HEK293 (cell line): Measurements from ENCODE around the gene ARHGAP5.

Experiments used
- CTCF ChIA-PET: fragments of 350-600 bp; formaldehyde crosslinking; extraction: SDS; loops from one replicate; lab custom pipeline; 2021; ENCODE audit warnings: antibody characterized with exemption; lab: Yijun Ruan, JAX
- POLR2A ChIA-PET: fragments of 300-600 bp; formaldehyde crosslinking; extraction: SDS; loops from one replicate; lab custom pipeline; 2020; ENCODE audit warnings: antibody characterized with exemption, inconsistent platforms; lab: Yijun Ruan, JAX
- H3K27ac ChIP-seq: fragments of 200-500 bp; sonication (Bioruptor generic); 2 replicates; pipeline ENCODE4 v1.5.1; 2014; ENCODE audit warnings: low read depth, low read length, control low read depth, inconsistent platforms; ENCODE audit errors: extremely low read depth
- H3K36me3 ChIP-seq, 2 experiments: fragments of 200-500 bp in 1 of 2; sonication (Bioruptor generic) in 1 of 2; 1 replicate in 1 of 2; 2 replicates in 1 of 2; pipeline ENCODE4 v1.5.1; 2014 to 2017; ENCODE audit warnings: inconsistent platforms in 2 of 2, low read length in 2 of 2; ENCODE audit not compliant: control insufficient read depth in 2 of 2, insufficient read depth in 1 of 2
- H3K4me1 ChIP-seq: fragments of 200-500 bp; sonication (Bioruptor generic); 2 replicates; pipeline ENCODE4 v1.5.1; 2014; ENCODE audit warnings: mild to moderate bottlenecking, low read length, inconsistent platforms; ENCODE audit not compliant: control insufficient read depth, insufficient read depth
- H3K4me3 ChIP-seq: 2 replicates; pipeline ENCODE4 v1.5.1; 2011; ENCODE audit warnings: low read depth, mild to moderate bottlenecking, control low read depth, low read length, moderate library complexity
- H3K9me3 ChIP-seq: fragments of 200-500 bp; sonication (Bioruptor generic); 2 replicates; pipeline ENCODE4 v1.5.1; 2014; ENCODE audit warnings: low read depth, low read length, inconsistent platforms; ENCODE audit not compliant: control insufficient read depth, insufficient read depth
- EGR2 ChIP-seq: fragments of 450-650 bp; formaldehyde crosslinking; IDR thresholded peaks from 2 replicates; pipeline ENCODE4 v1.5.1; 2016; ENCODE audit warnings: low read depth, missing biosample characterization, missing genetic modification characterization
- KLF8 ChIP-seq: fragments of 450-650 bp; formaldehyde crosslinking; IDR thresholded peaks from 2 replicates; pipeline ENCODE4 v1.5.1; 2016; ENCODE audit warnings: missing biosample characterization, missing genetic modification characterization
- PRDM10 ChIP-seq: fragments of 450-650 bp; formaldehyde crosslinking; IDR thresholded peaks from 2 replicates; pipeline ENCODE4 v1.5.1; 2016; ENCODE audit warnings: missing biosample characterization, missing genetic modification characterization
- SP3 ChIP-seq: fragments of 450-650 bp; formaldehyde crosslinking; IDR thresholded peaks from 2 replicates; pipeline ENCODE4 v1.5.1; 2016; ENCODE audit warnings: missing biosample characterization, missing genetic modification characterization
- YY2 ChIP-seq: fragments of 450-650 bp; formaldehyde crosslinking; IDR thresholded peaks from 2 replicates; pipeline ENCODE4 v1.5.1; 2016; ENCODE audit warnings: missing biosample characterization, missing genetic modification characterization
- ZBTB1 ChIP-seq: fragments of 450-650 bp; formaldehyde crosslinking; IDR thresholded peaks from 2 replicates; pipeline ENCODE4 v1.5.1; 2016; ENCODE audit warnings: missing biosample characterization, missing genetic modification characterization
- ZEB2 ChIP-seq: fragments of 450-650 bp; formaldehyde crosslinking; IDR thresholded peaks from 2 replicates; pipeline ENCODE4 v1.5.1; 2016; ENCODE audit warnings: missing biosample characterization, missing genetic modification characterization
- ZFP41 ChIP-seq: fragments of 450-650 bp; formaldehyde crosslinking; IDR thresholded peaks from 2 replicates; pipeline ENCODE4 v1.5.1; 2016; ENCODE audit warnings: missing biosample characterization, missing genetic modification characterization, borderline replicate concordance
- ZNF138 ChIP-seq: fragments of 450-650 bp; formaldehyde crosslinking; IDR thresholded peaks from 2 replicates; pipeline ENCODE4 v1.5.1; 2016; ENCODE audit warnings: missing biosample characterization, missing genetic modification characterization, borderline replicate concordance
- ZNF140 ChIP-seq: fragments of 450-650 bp; formaldehyde crosslinking; IDR thresholded peaks from 2 replicates; pipeline ENCODE4 v1.5.1; 2016; ENCODE audit warnings: missing biosample characterization, missing genetic modification characterization
- ZNF157 ChIP-seq: fragments of 450-650 bp; formaldehyde crosslinking; IDR thresholded peaks from 2 replicates; pipeline ENCODE4 v1.5.1; 2016; ENCODE audit warnings: missing biosample characterization, missing genetic modification characterization
- ZNF239 ChIP-seq: fragments of 450-650 bp; formaldehyde crosslinking; IDR thresholded peaks from 2 replicates; pipeline ENCODE4 v1.5.1; 2016; ENCODE audit warnings: missing biosample characterization, missing genetic modification characterization
- ZNF350 ChIP-seq: fragments of 450-650 bp; formaldehyde crosslinking; IDR thresholded peaks from 2 replicates; pipeline ENCODE4 v1.5.0; 2017; ENCODE audit warnings: missing biosample characterization, mild to moderate bottlenecking, missing genetic modification characterization
- ZNF423 ChIP-seq: fragments of 450-650 bp; formaldehyde crosslinking; IDR thresholded peaks from 2 replicates; pipeline ENCODE4 v1.5.1; 2016; ENCODE audit warnings: missing biosample characterization, missing genetic modification characterization
- ZNF473 ChIP-seq: fragments of 450-650 bp; formaldehyde crosslinking; IDR thresholded peaks from 2 replicates; pipeline ENCODE4 v1.5.1; 2017; ENCODE audit warnings: missing biosample characterization, missing genetic modification characterization
- ZNF501 ChIP-seq: fragments of 450-650 bp; formaldehyde crosslinking; IDR thresholded peaks from 2 replicates; pipeline ENCODE4 v1.5.1; 2016; ENCODE audit warnings: missing biosample characterization, missing genetic modification characterization
- ZNF626 ChIP-seq: fragments of 450-650 bp; sonication (Bioruptor Pico); formaldehyde crosslinking; IDR thresholded peaks from 2 replicates; pipeline ENCODE4 v1.5.1; 2018; ENCODE audit warnings: missing biosample characterization, missing genetic modification characterization, inconsistent platforms
- ZNF654 ChIP-seq: fragments of 450-650 bp; formaldehyde crosslinking; IDR thresholded peaks from 2 replicates; pipeline ENCODE4 v1.5.1; 2016; ENCODE audit warnings: low read depth, missing biosample characterization, missing genetic modification characterization
- ZNF701 ChIP-seq: fragments of 450-650 bp; formaldehyde crosslinking; IDR thresholded peaks from 2 replicates; pipeline ENCODE4 v1.5.1; 2016; ENCODE audit warnings: missing biosample characterization, missing genetic modification characterization
- ZNF777 ChIP-seq: fragments of 450-650 bp; formaldehyde crosslinking; IDR thresholded peaks from 2 replicates; pipeline ENCODE4 v1.5.1; 2017; ENCODE audit warnings: missing biosample characterization, missing genetic modification characterization, borderline replicate concordance
- ZNF792 ChIP-seq: fragments of 450-650 bp; formaldehyde crosslinking; IDR thresholded peaks from 2 replicates; pipeline ENCODE4 v1.5.1; 2016; ENCODE audit warnings: missing biosample characterization, missing genetic modification characterization
- ZSCAN4 ChIP-seq: fragments of 450-650 bp; formaldehyde crosslinking; IDR thresholded peaks from 2 replicates; pipeline ENCODE4 v1.5.1; 2017; ENCODE audit warnings: missing biosample characterization, missing genetic modification characterization
- TF ChIP-seq, protein P1 (sequence below): fragments of 450-650 bp; formaldehyde crosslinking; IDR thresholded peaks from 2 replicates; pipeline ENCODE4 v1.5.1; 2017; ENCODE audit warnings: missing biosample characterization, missing genetic modification characterization

ARHGAP5 gene

DNA sequence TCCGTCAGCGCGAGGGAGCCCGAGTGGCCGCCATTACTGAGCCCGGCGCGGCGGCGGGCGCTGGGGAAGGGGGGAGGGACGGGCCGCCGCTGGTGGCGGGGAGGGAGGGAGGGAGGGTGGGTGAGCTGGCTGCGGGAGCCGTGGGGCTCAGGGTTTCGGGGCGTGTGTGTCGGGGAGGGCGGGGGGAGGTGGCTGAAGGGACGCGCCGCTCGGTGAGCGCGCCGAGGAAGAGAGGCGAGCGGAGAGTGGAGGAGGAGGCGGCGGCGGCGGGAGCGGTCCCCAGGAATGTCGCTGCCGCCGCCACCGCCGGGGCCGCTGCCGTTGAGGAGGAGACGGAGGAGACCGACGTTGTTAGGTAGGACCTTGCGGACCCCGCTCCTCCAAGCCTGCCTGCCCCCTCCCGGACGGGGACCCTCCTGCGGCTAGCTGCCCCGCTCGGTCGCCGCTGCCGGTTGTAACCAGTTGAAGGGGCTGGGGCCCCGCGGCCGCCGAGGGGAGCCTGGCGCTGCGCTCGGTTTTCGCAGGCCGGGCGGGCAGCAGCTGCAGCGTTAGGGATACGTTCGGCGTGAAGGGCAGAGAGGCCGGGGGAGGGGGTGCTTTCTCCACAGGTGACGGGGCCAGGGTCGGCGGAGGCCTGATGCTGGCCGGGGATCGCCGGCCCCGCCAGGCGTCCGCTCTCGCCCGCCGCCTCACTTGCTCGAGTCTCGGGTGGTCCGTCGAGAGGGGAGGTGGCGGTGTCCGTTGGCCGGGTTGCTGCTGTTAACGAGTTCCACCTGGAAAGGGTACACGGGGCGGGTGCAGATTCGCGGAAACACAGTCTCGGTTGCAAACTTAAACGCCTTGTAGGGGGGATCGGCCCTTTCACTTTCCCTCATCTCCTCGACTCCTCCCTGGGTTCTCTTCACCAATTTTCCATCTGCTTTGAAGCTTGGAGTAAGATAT is at the start of gene ARHGAP5 (continued):
- no peak for TF ChIP-seq EGR2 (tag by site-specific recombination)
- TF ChIP-seq ZNF239 (tag by site-specific recombination): no peak
- no peak for TF ChIP-seq ZNF701 (tag by site-specific recombination)
- TF ChIP-seq, protein P1, sequence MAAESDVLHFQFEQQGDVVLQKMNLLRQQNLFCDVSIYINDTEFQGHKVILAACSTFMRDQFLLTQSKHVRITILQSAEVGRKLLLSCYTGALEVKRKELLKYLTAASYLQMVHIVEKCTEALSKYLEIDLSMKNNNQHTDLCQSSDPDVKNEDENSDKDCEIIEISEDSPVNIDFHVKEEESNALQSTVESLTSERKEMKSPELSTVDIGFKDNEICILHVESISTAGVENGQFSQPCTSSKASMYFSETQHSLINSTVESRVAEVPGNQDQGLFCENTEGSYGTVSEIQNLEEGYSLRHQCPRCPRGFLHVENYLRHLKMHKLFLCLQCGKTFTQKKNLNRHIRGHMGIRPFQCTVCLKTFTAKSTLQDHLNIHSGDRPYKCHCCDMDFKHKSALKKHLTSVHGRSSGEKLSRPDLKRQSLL (tag by site-specific recombination): no peak
- TF ChIP-seq YY2 (tag by site-specific recombination): no peak
- TF ChIP-seq ZNF423 (tag by site-specific recombination): no peak
- no peak for TF ChIP-seq ZNF792 (tag by site-specific recombination)
- no peak; the same call in 1 of the 2 replicates for TF ChIP-seq SP3 (tag by site-specific recombination)

GRCh38 chr14:32028599-32028998 is 48.5 kb upstream of the ARHGAP5 start:
- no peaks in the 10 kb centered on the region for H3K36me3 ChIP-seq

GRCh38 chr14:32033543-32033942 is 43.6 kb upstream of the ARHGAP5 start:
- POLR2A ChIA-PET: no interaction called here
- no peak overlapping the region for H3K4me3 ChIP-seq
- H3K9me3 ChIP-seq: no peaks in the 10 kb centered on the region
- CTCF ChIA-PET: interaction anchor here (1.2 kb wide), 1 partner anchor 10 kb away, joined by 3 read pairs; no protein-coding TSS in a partner anchor
- no peak overlapping the region for H3K27ac ChIP-seq
- H3K36me3 ChIP-seq: no peaks in the 10 kb centered on the region
- peaks cover under 1% of the 10 kb centered on the region for H3K4me1 ChIP-seq
- no peak for TF ChIP-seq ZNF501
- no peak for TF ChIP-seq ZSCAN4 (tag by site-specific recombination)
- no peak for TF ChIP-seq KLF8 (tag by site-specific recombination)
- no peak for TF ChIP-seq ZNF777
- TF ChIP-seq ZNF654 (tag by site-specific recombination): no peak
- TF ChIP-seq PRDM10 (tag by site-specific recombination): no peak
- TF ChIP-seq EGR2 (tag by site-specific recombination): no peak
- no peak for TF ChIP-seq ZEB2 (tag by site-specific recombination)

More at GRCh38 chr14:32028599-32028998, 48.5 kb upstream of the ARHGAP5 start:
- no peak for TF ChIP-seq ZFP41 (tag by site-specific recombination)
- TF ChIP-seq ZBTB1 (tag by site-specific recombination): no peak
- TF ChIP-seq ZNF140 (tag by site-specific recombination): no peak
- TF ChIP-seq ZNF626 (tag by site-specific recombination): no peak
- no peak for TF ChIP-seq ZNF350
- no peak for TF ChIP-seq ZNF138 (tag by site-specific recombination)
- TF ChIP-seq ZNF157 (tag by site-specific recombination): no peak
- TF ChIP-seq ZNF473 (tag by site-specific recombination): no peak
- Histone ChIP-seq H3K27ac (no peak overlapping the region), H3K4me1 (no peaks in the 10 kb centered on the region), H3K9me3 (no peaks in the 10 kb centered on the region), H3K4me3 (no peak overlapping the region)
- POLR2A ChIA-PET: no interaction called here
- CTCF ChIA-PET: no interaction called here
